Right lobe of liver (tissue), 6 donors: ENCODE data around the gene REEP3. TPM values are rescaled to one million over a fixed set of nuclear protein-coding genes. Genes with fewer than 3 reads are reported as not detected.

Experiments
- ATAC-seq, 4 donors: fragments of 200-7000 bp; cut with Tn5 transposase; one replicate each; pipeline ENCODE4 v1.9.1; 2020; ENCODE audit warnings: mild to moderate bottlenecking in 4 of 4, moderate library complexity in 4 of 4
- DNase-seq, 3 donors: peaks; one replicate each; pipeline ENCODE4 v3.0.0-alpha.2; 2020
- H3K27ac ChIP-seq, 3 donors: fragments of 200-600 bp; one replicate each; pipeline ENCODE4 v1.8.0; 2022
- H3K27me3 ChIP-seq, 2 donors: fragments of 200-600 bp; one replicate each; pipeline ENCODE4 v1.8.0; 2022
- H3K36me3 ChIP-seq, 4 donors: fragments of 200-600 bp; sonication (generic) in 1 of 4; one replicate each; pipeline versions ENCODE4 v1.5.1 to v1.8.0; 2017 to 2022; ENCODE audit warnings: control low read depth in 1 of 4
- H3K4me1 ChIP-seq, 4 donors: fragments of 200-600 bp; sonication (generic) in 1 of 4; one replicate each; pipeline versions ENCODE4 v1.5.1 to v1.8.0; 2017 to 2022; ENCODE audit warnings: control low read depth in 1 of 4
- H3K4me3 ChIP-seq, 3 donors: fragments of 200-600 bp; one replicate each; pipeline ENCODE4 v1.8.0; 2022
- H3K9me3 ChIP-seq, 4 donors: fragments of 200-600 bp; sonication (generic) in 1 of 4; one replicate each; pipeline versions ENCODE4 v1.5.1 to v1.8.0; 2017 to 2022; ENCODE audit warnings: control low read depth in 1 of 4
- CTCF ChIP-seq, 4 donors: fragments of 200-600 bp in 3 of 4; fragments of 450-650 bp in 1 of 4; IDR thresholded peaks; one replicate each; pipeline versions ENCODE4 v1.5.1 to v1.8.0; 2016 to 2022; ENCODE audit warnings: antibody characterized with exemption in 4 of 4, mild to moderate bottlenecking in 2 of 4
- POLR2A ChIP-seq: fragments of 450-650 bp; IDR thresholded peaks from one replicate; pipeline ENCODE4 v1.6.1; 2017; ENCODE audit warnings: antibody characterized with exemption, mild to moderate bottlenecking
- WGBS: methylation state at CpG from one replicate; pipeline ENCODE4 v1.1.6; 2018; ENCODE audit warnings: low coverage, low lambda C conversion rate; ENCODE audit not compliant: insufficient coverage; ENCODE audit errors: missing lambda C conversion rate; 5-methylcytosine and 5-hydroxymethylcytosine counted together
- intact Hi-C, 2 donors: fragments of 100-400 bp; cut with DNase I; formaldehyde crosslinking; loops; one replicate each; pipeline versions ENCODE4 v1.11.2 to v1.14.1; 2022
- total RNA-seq, 6 experiments: library from RNA; depleted of rRNA in 2 of 6; stranded (reverse); fragments of >200 nt in 2 of 6; fragmentation: NEBNext Ultra II Directional in 3 of 6; extraction: Animal tissue kit (Norgen Biotek cat#: 25700) in 3 of 6; gene quantifications; one replicate each; pipeline versions ENCODE4 v1.1.0 to v1.2.4, GENCODE V29; 2016 to 2023
- donor health status: DM: no; HTN: yes; CAD: no.
- donor health status: DM: no; HTN: no; CAD: no.
- donor health status: DM: no; HTN: no; CAD: no.
- donor health status: DM: no; HTN: yes; CAD: no.
- donor health status: DM: no; HTN: yes; CAD: no.

Gene REEP3
- total RNA-seq, 6 experiments from 2014 or later: 21.1 to 38.8 (median 28.0) TPM

DNA sequence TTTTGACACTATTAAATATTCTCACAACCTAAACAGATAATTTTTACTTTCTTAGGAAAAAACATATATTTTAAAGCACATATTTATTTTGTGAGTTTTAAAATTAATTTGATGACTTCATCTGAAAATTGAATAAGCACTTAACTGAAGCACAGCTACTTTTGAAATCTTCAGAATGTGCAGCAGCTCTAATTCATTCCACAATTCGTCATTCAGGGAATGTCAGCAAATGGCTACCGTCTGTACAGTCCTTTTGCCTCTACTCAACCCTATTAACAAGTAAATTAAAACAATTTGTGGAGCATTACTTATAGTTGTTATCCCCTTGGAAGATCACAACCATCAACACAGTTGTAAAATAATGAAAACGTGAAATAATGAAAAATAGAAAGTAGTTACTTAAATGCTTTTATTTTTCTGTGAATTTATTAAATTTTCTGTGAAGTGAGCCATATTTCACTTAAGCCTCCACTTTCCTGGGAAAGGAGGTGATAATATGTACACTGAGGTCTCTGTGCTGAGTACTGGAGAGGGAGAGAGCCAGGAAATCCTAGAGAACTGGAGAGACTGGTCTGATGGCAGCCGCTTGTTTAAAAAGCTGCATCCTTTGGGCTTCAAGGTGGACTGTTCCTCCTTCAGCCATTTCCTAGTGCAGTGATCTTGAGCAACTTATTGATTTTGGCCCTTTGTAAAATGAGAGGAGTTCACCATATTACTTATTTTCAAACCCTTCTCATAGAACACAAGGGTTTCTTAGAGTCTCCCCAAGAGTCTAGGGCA, 70.6 kb downstream of the REEP3 start:
- H3K36me3 ChIP-seq: no peaks in the 10 kb centered on the region
- H3K27me3 ChIP-seq: no peaks in the 10 kb centered on the region
- WGBS: 95% methylated on average over 4 of the region's 4 CpGs
- no peaks in the 10 kb centered on the region for H3K4me1 ChIP-seq
- H3K9me3 ChIP-seq: no peaks in the 10 kb centered on the region
- ATAC-seq (no peak), DNase-seq (no peak)
- no peak overlapping the region for H3K27ac ChIP-seq
- TF ChIP-seq POLR2A: no peak
- no peak for TF ChIP-seq CTCF (IDR thresholded peaks at IDR 0.05)
- H3K4me3 ChIP-seq: no peak overlapping the region
- intact Hi-C loops: no loop called here

- H3K4me3 ChIP-seq: no peak overlapping the region
- 79% methylated on average over 4 of the region's 4 CpGs for WGBS
- no peaks in the 10 kb centered on the region for H3K36me3 ChIP-seq
- no peak for DNase-seq
- intact Hi-C loops: no loop called here
- no peak for TF ChIP-seq POLR2A
- TF ChIP-seq CTCF (IDR thresholded peaks at IDR 0.05): no peak
- no peak for ATAC-seq
- H3K27me3 ChIP-seq: no peaks in the 10 kb centered on the region
- H3K4me1 ChIP-seq: no peaks in the 10 kb centered on the region
- H3K27ac ChIP-seq: no peak overlapping the region
- H3K9me3 ChIP-seq: no peaks in the 10 kb centered on the region
Measured at GRCh38 chr10:63593576-63593975, 72.4 kb downstream of the REEP3 start.

- no peak overlapping the region for H3K27ac ChIP-seq
- intact Hi-C loops: no loop called here
- H3K27me3 ChIP-seq: no peaks in the 10 kb centered on the region
- no peaks in the 10 kb centered on the region for H3K9me3 ChIP-seq
- no peak overlapping the region for H3K4me3 ChIP-seq
- WGBS: 60% methylated on average over 3 of the region's 3 CpGs
- ATAC-seq (no peak), DNase-seq (no peak)
- no peaks in the 10 kb centered on the region for H3K36me3 ChIP-seq
- no peak for TF ChIP-seq CTCF (IDR thresholded peaks at IDR 0.05)
- no peaks in the 10 kb centered on the region for H3K4me1 ChIP-seq
Measured at GRCh38 chr10:63595072-63595471, 73.9 kb downstream of the REEP3 start.

GRCh38 chr10:63596924-63597323, 75.7 kb downstream of the REEP3 start:
- DNase-seq (no peak), ATAC-seq (no peak)
- no peak for TF ChIP-seq POLR2A
- no peak for TF ChIP-seq CTCF (IDR thresholded peaks at IDR 0.05)
- H3K4me3 ChIP-seq: no peak overlapping the region
- intact Hi-C loops: no loop called here
- no peaks in the 10 kb centered on the region for H3K9me3 ChIP-seq
- no peak overlapping the region for H3K27ac ChIP-seq
- H3K27me3 ChIP-seq: no peaks in the 10 kb centered on the region
- WGBS: 71% methylated on average over 4 of the region's 4 CpGs
- no peaks in the 10 kb centered on the region for H3K4me1 ChIP-seq
- H3K36me3 ChIP-seq: no peaks in the 10 kb centered on the region
